Upper lobe of left lung (tissue), 6 donors: ENCODE measurements around the gene PREX1. TPM values are rescaled to one million over a fixed set of nuclear protein-coding genes. Genes with fewer than 3 reads are reported as not detected.
A peak's percentile ranks its signal among the peaks of the same experiment; 100 is the strongest.

ENCODE experiments used
- ATAC-seq, 2 donors: fragments of 200-7000 bp; cut with Tn5 transposase; one replicate each; pipeline ENCODE4 v1.9.1; 2022; ENCODE audit warnings: mild to moderate bottlenecking in 2 of 2, moderate library complexity in 2 of 2; ENCODE audit not compliant: low FRiP score in 2 of 2
- DNase-seq, 2 donors: peaks; one replicate each; pipeline ENCODE4 v3.0.0-alpha.2; 2019 to 2020
- H3K27ac ChIP-seq, 4 donors: fragments of 200-600 bp; sonication (generic); one replicate each; pipeline ENCODE4 v1.5.1; 2016 to 2019
- H3K27me3 ChIP-seq, 4 donors: fragments of 200-600 bp; sonication (generic); one replicate each; pipeline ENCODE4 v1.5.1; 2017 to 2019
- H3K36me3 ChIP-seq, 4 donors: fragments of 200-600 bp; sonication (generic); one replicate each; pipeline ENCODE4 v1.5.1; 2016 to 2019
- H3K4me1 ChIP-seq, 4 donors: fragments of 200-600 bp; sonication (generic); one replicate each; pipeline ENCODE4 v1.5.1; 2018 to 2019
- H3K4me3 ChIP-seq, 4 donors: fragments of 200-600 bp; sonication (generic); one replicate each; pipeline ENCODE4 v1.5.1; 2017 to 2019; ENCODE audit warnings: mild to moderate bottlenecking in 2 of 4, moderate library complexity in 1 of 4
- H3K9me3 ChIP-seq, 4 donors: fragments of 200-600 bp; sonication (generic); one replicate each; pipeline ENCODE4 v1.5.1; 2018 to 2019
- EP300 ChIP-seq, 4 donors: sonication (generic); formaldehyde crosslinking; IDR thresholded peaks; one replicate each; pipeline ENCODE4 v1.5.1; 2017; ENCODE audit warnings: antibody characterized with exemption in 4 of 4, control low read depth in 2 of 4
- POLR2A ChIP-seq, 4 donors: fragments of 450-650 bp; IDR thresholded peaks; one replicate each; pipeline ENCODE4 v1.5.1; 2016 to 2017; ENCODE audit warnings: antibody characterized with exemption in 4 of 4, mild to moderate bottlenecking in 2 of 4
- POLR2AphosphoS5 ChIP-seq, 2 donors: sonication (generic); formaldehyde crosslinking; IDR thresholded peaks; one replicate each; pipeline ENCODE4 v1.5.1; 2017; ENCODE audit warnings: antibody characterized with exemption in 2 of 2
- WGBS, 2 donors: methylation state at CpG; one replicate each; pipeline ENCODE4 v1.1.5; 2017 to 2018; 5-methylcytosine and 5-hydroxymethylcytosine counted together
- total RNA-seq, 6 donors: library from RNA; depleted of rRNA in 4 of 6; stranded (reverse); fragments of >200 nt in 4 of 6; gene quantifications; one replicate each; pipeline versions ENCODE4 v1.1.0 to v1.2.1, GENCODE V29; 2016 to 2021
- TF ChIP-seq, protein P1 (sequence below), 6 experiments: fragments of 450-650 bp in 4 of 6; fragments of 200-600 bp in 2 of 6; sonication (generic) in 2 of 6; IDR thresholded peaks; one replicate each; pipeline ENCODE4 v1.5.1; 2016 to 2019; ENCODE audit warnings: antibody characterized with exemption in 6 of 6
- donor health status: DM: no; HTN: no; CAD: no; lungs with moderate emphysema.
- donor health status: DM: no; HTN: yes; CAD: no; lungs with severe emphysema.

Gene PREX1
- total RNA-seq, 6 donors from 2014 or later, result 42.8 to 177 (median 74.6) TPM

DNA sequence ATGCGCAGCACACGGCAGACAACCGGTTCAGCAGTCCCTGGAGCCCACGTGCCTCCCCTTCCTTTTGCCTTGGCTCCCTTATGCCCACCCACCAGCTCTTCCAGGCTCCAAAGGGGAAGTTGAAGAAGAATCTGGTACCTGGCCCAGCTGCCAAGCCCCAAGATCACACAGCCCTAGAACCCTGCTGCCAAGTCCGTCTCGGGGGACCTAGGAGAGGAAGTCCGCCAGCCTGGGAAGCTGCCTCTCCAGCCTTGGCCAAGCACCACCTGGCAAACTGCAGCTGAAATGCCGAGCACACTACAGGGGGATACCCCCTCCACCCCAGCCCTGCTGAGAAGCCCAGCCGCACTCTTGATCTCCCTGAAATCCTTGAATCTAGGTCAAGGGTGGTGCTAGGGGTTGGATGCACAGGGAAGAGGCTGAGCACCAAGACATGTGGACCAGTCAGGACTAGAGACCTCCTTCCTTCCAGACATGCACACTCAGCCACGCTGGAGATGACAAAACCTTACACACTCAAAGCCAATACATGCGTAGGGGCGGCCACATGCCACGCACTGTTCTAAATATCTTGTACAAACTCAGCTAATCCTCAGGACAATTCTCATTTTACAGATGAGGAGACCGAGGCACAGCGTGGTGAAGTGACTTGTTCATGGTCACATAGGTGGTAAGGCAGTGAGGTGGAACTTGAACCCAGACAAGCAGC, 124.1 kb downstream of the PREX1 start:
- H3K27ac ChIP-seq, result peak overlapping the region in 2 of 4 donors; percentile 9 to 64
- no peak for DNase-seq

GRCh38 chr20:48703107-48703506, 124.7 kb downstream of the PREX1 start:
- no peaks in the 10 kb centered on the region for H3K27me3 ChIP-seq
- peaks cover 22 to 63% (median 46%) of the 10 kb centered on the region in 4 donors for H3K4me1 ChIP-seq
- peaks cover 0 to 58% (median 25%) of the 10 kb centered on the region in 4 donors for H3K36me3 ChIP-seq
- 82 to 86% methylated on average over 2 to 12 of the region's 12 CpGs for WGBS, 2 donors
- DNase-seq (peak in 1 of 2 donors; percentile 66), ATAC-seq (no peak)
- no peaks in the 10 kb centered on the region for H3K9me3 ChIP-seq
- peak overlapping the region in 2 of 4 donors; percentile 9 to 10 for H3K27ac ChIP-seq
- no peak overlapping the region for H3K4me3 ChIP-seq
- TF ChIP-seq, protein P1, sequence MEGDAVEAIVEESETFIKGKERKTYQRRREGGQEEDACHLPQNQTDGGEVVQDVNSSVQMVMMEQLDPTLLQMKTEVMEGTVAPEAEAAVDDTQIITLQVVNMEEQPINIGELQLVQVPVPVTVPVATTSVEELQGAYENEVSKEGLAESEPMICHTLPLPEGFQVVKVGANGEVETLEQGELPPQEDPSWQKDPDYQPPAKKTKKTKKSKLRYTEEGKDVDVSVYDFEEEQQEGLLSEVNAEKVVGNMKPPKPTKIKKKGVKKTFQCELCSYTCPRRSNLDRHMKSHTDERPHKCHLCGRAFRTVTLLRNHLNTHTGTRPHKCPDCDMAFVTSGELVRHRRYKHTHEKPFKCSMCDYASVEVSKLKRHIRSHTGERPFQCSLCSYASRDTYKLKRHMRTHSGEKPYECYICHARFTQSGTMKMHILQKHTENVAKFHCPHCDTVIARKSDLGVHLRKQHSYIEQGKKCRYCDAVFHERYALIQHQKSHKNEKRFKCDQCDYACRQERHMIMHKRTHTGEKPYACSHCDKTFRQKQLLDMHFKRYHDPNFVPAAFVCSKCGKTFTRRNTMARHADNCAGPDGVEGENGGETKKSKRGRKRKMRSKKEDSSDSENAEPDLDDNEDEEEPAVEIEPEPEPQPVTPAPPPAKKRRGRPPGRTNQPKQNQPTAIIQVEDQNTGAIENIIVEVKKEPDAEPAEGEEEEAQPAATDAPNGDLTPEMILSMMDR (IDR thresholded peaks at IDR 0.05), result no peak
- TF ChIP-seq EP300 (IDR thresholded peaks at IDR 0.05), result no peak

More for the DNA sequence above, 124.1 kb downstream of the PREX1 start:
- no peak for ATAC-seq
- Histone ChIP-seq H3K4me1 (peaks cover 17 to 62% (median 41%) of the 10 kb centered on the region in 4 donors), H3K9me3 (no peaks in the 10 kb centered on the region), H3K4me3 (no peak overlapping the region), H3K36me3 (peaks cover 0 to 60% (median 25%) of the 10 kb centered on the region in 4 donors), H3K27me3 (no peaks in the 10 kb centered on the region)
- WGBS, 2 donors, result 81 to 84% methylated on average over 13 to 15 of the region's 15 CpGs
- no peak for TF ChIP-seq POLR2A (IDR thresholded peaks at IDR 0.05)
- TF ChIP-seq POLR2AphosphoS5 (IDR thresholded peaks at IDR 0.05), result no peak
- no peak for TF ChIP-seq EP300 (IDR thresholded peaks at IDR 0.05)
- TF ChIP-seq, protein P1 (IDR thresholded peaks at IDR 0.05), result no peak

- Histone ChIP-seq H3K4me3 (no peak overlapping the region), H3K9me3 (no peaks in the 10 kb centered on the region), H3K36me3 (peaks cover 0 to 51% (median 23%) of the 10 kb centered on the region in 4 donors), H3K27me3 (no peaks in the 10 kb centered on the region), H3K4me1 (peaks cover 25 to 63% (median 47%) of the 10 kb centered on the region in 4 donors), H3K27ac (peak overlapping the region in 1 of 4 donors; percentile 9)
- DNase-seq, result no peak
- 82 to 94% methylated on average over 7 to 8 of the region's 8 CpGs for WGBS, 2 donors
- TF ChIP-seq EP300 (IDR thresholded peaks at IDR 0.05) (no peak), POLR2A (IDR thresholded peaks at IDR 0.05) (no peak)
- no peak for ATAC-seq
Measured at GRCh38 chr20:48702455-48702913, 125.3 kb downstream of the PREX1 start.

- Histone ChIP-seq H3K27me3 (no peaks in the 10 kb centered on the region), H3K27ac (no peak overlapping the region), H3K9me3 (no peaks in the 10 kb centered on the region), H3K36me3 (peaks cover 0 to 49% (median 23%) of the 10 kb centered on the region in 4 donors), H3K4me3 (no peak overlapping the region), H3K4me1 (peaks cover 18 to 60% (median 40%) of the 10 kb centered on the region in 4 donors)
- DNase-seq (no peak), ATAC-seq (no peak)
- 95 to 97% methylated on average over 7 of the region's 7 CpGs for WGBS, 2 donors
- TF ChIP-seq POLR2AphosphoS5 (IDR thresholded peaks at IDR 0.05), result no peak
- TF ChIP-seq, protein P1 (IDR thresholded peaks at IDR 0.05), result no peak
Measured at GRCh38 chr20:48701702-48702101, 126.1 kb downstream of the PREX1 start.

DNA sequence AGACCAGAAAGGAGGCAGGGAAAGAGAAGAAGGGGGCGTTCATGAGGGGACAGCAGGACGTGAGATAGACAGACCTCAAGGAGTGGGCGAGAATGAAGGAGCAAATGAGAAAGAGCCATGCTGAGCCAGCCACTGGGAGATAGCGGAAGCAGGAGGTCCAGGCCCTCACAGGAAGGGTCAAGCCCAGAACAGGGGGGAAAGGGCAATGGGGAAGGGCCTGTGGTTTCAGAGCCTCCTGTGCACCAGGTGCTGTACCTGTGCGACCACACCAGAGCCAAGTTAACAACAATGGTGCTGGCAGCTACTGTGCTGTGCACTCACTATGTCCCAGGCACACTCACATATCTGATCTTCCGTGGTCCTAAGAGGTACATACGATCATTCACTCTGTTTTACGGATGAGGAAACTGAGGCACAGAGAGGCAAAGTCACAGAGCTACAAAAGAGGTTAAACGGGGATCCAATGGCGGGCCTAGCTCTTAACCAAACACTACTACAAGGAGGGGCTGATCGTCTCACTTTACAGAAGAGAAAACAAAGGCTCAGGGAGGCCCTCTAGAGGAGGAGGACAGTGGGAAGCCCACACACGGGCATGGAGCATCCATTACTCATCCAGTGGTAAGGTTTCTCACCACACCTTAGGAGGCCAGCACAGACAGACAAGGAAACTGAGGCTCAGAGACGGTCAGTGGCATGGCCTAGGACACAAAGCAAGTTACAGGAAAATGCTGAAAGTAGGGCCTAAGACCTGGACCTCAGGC, 129.1 kb downstream of the PREX1 start:
- Histone ChIP-seq H3K27me3 (no peaks in the 10 kb centered on the region), H3K4me3 (no peak overlapping the region), H3K27ac (peak overlapping the region; percentile 13 to 70 (median 44)), H3K4me1 (peaks cover 15 to 34% (median 19%) of the 10 kb centered on the region in 4 donors), H3K9me3 (no peaks in the 10 kb centered on the region), H3K36me3 (peaks cover 0 to 54% (median 24%) of the 10 kb centered on the region in 4 donors)
- no peak for DNase-seq
- TF ChIP-seq, protein P1 (IDR thresholded peaks at IDR 0.05), result no peak
- no peak for TF ChIP-seq POLR2A (IDR thresholded peaks at IDR 0.05)
- no peak for TF ChIP-seq POLR2AphosphoS5 (IDR thresholded peaks at IDR 0.05)
- TF ChIP-seq EP300 (IDR thresholded peaks at IDR 0.05), result no peak
- 85 to 88% methylated on average over 13 of the region's 13 CpGs for WGBS, 2 donors
- ATAC-seq, result no peak
